A673 (cell line): ENCODE data around the gene ZNF224.

Experiments used
- CTCF ChIP-seq: fragments of 300-800, 200-600 bp; sonication (generic); conservative IDR thresholded peaks from 2 replicates; pipeline ENCODE4 v1.5.1; 2017; ENCODE audit warnings: low read depth, mild to moderate bottlenecking, antibody characterized with exemption, low read length, moderate library complexity, mixed read lengths
- EZH2 ChIP-seq: fragments of 200-600 bp; sonication (generic); IDR thresholded peaks from 2 replicates; pipeline ENCODE4 v1.6.1; 2017; ENCODE audit warnings: borderline replicate concordance, low read depth, mild to moderate bottlenecking, mixed read lengths, antibody characterized with exemption, low read length; ENCODE audit not compliant: poor library complexity, severe bottlenecking

GRCh38 chr19:44109458-44109857 is 15.3 kb downstream of the ZNF224 start:
- TF ChIP-seq EZH2 (no peak), CTCF (no peak)
